Glutamatergic neuron (in vitro differentiated cells): ENCODE results near the gene SLC6A6. TPM values are rescaled to one million over a fixed set of nuclear protein-coding genes. Genes with fewer than 3 reads are reported as not detected.

Source experiments
- DNase-seq: peaks from one replicate; pipeline ENCODE4 v3.0.0; 2022
- H3K27ac Mint-ChIP-seq: one replicate; pipeline ENCODE4 v1.8.0; 2020; ENCODE audit warnings: mild to moderate bottlenecking, mixed read lengths, inconsistent platforms; ENCODE audit not compliant: unreplicated experiment
- H3K27me3 Mint-ChIP-seq: one replicate; pipeline ENCODE4 v1.8.0; 2020; ENCODE audit warnings: mild to moderate bottlenecking, moderate library complexity, mixed read lengths, inconsistent platforms; ENCODE audit not compliant: unreplicated experiment
- H3K36me3 Mint-ChIP-seq: one replicate; pipeline ENCODE4 v1.8.0; 2020; ENCODE audit warnings: mild to moderate bottlenecking, mixed read lengths, inconsistent platforms; ENCODE audit not compliant: unreplicated experiment
- H3K4me1 Mint-ChIP-seq: one replicate; pipeline ENCODE4 v1.8.0; 2020; ENCODE audit warnings: mild to moderate bottlenecking, low read depth, mixed read lengths, inconsistent platforms; ENCODE audit not compliant: unreplicated experiment
- H3K4me3 Mint-ChIP-seq: one replicate; pipeline ENCODE4 v1.8.0; 2020; ENCODE audit warnings: mild to moderate bottlenecking, mixed read lengths, inconsistent platforms; ENCODE audit not compliant: unreplicated experiment
- H3K9me3 Mint-ChIP-seq: one replicate; pipeline ENCODE4 v1.8.0; 2020; ENCODE audit warnings: mild to moderate bottlenecking, moderate library complexity, mixed read lengths, inconsistent platforms; ENCODE audit not compliant: unreplicated experiment
- total RNA-seq: library from RNA; stranded (reverse); fragmentation: NEBNext Ultra II Directional; extraction: Animal tissue kit (Norgen Biotek cat#: 25700); gene quantifications from one replicate; pipeline ENCODE4 v1.2.1, GENCODE V29; 2021; ENCODE audit not compliant: unreplicated experiment
- TF ChIP-seq, protein P1 (sequence below): fragments of 200-600 bp; sonication (generic); IDR thresholded peaks from one replicate; pipeline ENCODE4 v1.5.0; 2021; ENCODE audit not compliant: partially characterized antibody, unreplicated experiment

The SLC6A6 gene
- total RNA-seq, 1 donor from 2014 or later = 21.9 TPM

DNA sequence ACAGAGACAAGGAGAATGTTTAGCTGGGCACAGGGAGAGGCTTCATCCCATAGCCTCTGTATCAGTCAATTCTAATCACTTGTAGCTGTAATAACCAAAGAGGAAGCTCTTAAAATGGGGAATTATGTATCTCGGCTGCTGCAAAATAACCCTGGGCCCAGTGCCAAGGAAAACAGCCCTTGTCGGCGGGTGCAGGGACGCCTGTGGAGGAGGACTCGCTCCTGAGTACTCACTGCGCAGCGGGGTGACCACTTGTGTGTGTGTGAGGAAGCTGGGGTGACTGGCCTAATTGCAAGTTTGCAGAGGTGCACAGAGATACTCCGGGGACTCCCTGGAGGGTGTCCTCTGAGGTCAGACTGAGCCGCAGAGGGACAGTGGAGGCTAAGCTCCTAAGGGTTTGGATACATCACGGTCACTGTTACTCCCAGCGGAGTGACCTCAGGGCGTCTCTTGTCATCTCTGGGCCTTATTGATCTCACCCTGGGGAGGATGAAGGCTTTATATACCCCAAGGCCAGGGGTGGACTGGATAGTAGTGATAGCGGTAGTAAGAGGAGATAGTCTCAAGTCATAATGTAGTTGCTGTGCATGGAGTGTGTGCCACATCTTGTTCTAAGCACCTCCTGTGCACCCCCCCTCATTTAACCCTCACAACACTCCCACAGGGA lies 37.2 kb downstream of the SLC6A6 start:
- H3K36me3 Mint-ChIP-seq = peaks cover 5% of the 10 kb centered on the region
- peaks cover 4% of the 10 kb centered on the region for H3K27me3 Mint-ChIP-seq
- no peak overlapping the region for H3K4me3 Mint-ChIP-seq
- H3K9me3 Mint-ChIP-seq = no peaks in the 10 kb centered on the region
- no peak overlapping the region for H3K27ac Mint-ChIP-seq
- TF ChIP-seq, protein P1, sequence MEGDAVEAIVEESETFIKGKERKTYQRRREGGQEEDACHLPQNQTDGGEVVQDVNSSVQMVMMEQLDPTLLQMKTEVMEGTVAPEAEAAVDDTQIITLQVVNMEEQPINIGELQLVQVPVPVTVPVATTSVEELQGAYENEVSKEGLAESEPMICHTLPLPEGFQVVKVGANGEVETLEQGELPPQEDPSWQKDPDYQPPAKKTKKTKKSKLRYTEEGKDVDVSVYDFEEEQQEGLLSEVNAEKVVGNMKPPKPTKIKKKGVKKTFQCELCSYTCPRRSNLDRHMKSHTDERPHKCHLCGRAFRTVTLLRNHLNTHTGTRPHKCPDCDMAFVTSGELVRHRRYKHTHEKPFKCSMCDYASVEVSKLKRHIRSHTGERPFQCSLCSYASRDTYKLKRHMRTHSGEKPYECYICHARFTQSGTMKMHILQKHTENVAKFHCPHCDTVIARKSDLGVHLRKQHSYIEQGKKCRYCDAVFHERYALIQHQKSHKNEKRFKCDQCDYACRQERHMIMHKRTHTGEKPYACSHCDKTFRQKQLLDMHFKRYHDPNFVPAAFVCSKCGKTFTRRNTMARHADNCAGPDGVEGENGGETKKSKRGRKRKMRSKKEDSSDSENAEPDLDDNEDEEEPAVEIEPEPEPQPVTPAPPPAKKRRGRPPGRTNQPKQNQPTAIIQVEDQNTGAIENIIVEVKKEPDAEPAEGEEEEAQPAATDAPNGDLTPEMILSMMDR = no peak
- H3K4me1 Mint-ChIP-seq = peaks cover 11% of the 10 kb centered on the region
- DNase-seq = no peak

DNA sequence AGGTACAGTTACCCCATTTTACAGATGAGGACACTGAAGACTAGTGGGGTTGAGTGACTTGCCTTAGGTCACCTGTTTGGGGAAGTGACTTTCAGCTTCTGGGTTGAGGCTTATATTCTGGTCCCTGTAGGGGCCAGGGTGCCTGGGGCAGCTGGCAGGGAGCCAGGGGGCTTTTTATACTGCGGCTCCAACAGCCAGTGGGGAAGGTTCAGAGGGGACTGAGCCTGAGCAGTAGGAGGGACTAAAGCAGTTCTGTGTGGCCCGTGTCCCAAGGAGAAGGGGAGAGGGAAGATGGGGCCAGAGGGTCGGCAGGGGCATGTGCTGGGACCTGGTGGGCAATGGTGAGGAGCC lies 37.7 kb downstream of the SLC6A6 start:
- no peak for DNase-seq
- TF ChIP-seq, protein P1 = no peak
- H3K36me3 Mint-ChIP-seq = peaks cover 5% of the 10 kb centered on the region
- no peaks in the 10 kb centered on the region for H3K9me3 Mint-ChIP-seq
- H3K4me3 Mint-ChIP-seq = no peak overlapping the region
- H3K27me3 Mint-ChIP-seq = peaks cover 4% of the 10 kb centered on the region
- H3K27ac Mint-ChIP-seq = no peak overlapping the region
- peaks cover 11% of the 10 kb centered on the region for H3K4me1 Mint-ChIP-seq

DNA sequence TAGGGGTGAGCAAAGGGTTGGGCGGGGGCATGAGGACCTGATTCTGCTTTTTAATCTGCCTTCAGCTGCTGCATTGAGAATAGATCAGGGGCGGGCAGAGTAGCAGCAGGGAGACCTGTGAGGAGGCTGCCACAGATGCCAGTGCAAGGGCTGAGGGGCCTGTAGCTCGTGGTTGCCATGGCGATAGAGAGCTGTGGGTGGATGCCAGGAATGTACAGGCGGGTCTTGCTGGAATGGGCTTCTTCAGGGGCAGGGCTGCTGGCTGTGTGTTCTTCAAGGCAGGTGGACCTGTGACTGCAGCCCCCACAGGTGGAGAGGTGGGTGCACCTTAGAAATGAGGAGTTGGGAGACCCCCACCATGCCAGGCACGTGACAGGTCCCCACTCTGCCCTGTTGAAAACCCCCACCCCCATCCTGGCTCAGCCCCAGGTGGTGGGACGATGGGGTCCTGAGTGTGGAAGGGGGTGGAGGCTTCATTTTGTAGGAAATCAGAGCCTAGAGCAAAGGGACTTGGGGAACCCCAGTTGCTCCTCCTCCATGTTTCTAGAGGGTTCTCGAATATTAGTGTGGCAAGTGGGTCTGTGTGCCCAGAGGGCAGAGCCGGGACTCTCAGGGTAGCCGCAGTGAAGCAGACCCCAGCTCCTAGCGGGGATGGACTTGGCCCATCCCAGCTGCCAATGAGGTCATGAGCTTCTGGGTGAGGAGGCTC lies 38.3 kb downstream of the SLC6A6 start:
- Mint-ChIP-seq H3K4me3 (no peak overlapping the region), H3K4me1 (peaks cover 11% of the 10 kb centered on the region), H3K27ac (no peak overlapping the region), H3K27me3 (peaks cover 4% of the 10 kb centered on the region), H3K36me3 (peaks cover 5% of the 10 kb centered on the region), H3K9me3 (no peaks in the 10 kb centered on the region)
- TF ChIP-seq, protein P1 = no peak
- DNase-seq = peak; percentile 51

DNA sequence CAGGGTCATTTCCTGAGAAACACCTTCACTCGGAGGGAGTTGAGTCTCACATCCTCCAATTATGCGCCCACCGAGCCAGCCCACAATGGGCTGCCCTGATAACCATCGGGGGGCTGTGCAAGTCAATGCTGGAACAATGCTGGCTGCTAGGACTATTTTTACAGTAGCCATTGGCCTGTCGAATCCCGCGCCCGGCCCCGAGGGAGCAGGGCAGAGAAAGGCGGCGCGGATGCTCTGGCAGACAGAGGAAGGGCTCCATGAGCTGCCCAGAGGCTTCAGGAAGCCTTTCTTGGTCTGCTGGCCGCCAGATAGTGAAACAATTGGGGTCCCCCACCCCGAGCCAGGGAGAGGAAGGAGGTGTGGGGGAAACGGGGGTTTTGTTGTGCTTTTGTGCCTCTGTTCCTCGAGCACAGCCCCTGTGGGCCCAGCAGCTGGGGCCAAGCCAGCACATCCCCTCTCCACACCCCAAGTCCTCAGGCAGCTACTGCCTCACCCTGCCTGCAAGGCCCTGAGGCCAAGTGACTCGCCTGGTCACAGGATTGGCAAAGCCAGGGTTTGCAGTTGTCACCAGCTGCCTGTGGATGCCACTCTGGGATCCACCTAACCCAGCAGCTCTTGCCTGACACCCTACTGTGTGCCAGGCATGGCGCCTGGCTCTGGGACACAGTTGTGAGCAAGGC lies 39.0 kb downstream of the SLC6A6 start:
- Mint-ChIP-seq H3K27me3 (peaks cover 4% of the 10 kb centered on the region), H3K27ac (no peak overlapping the region), H3K9me3 (no peaks in the 10 kb centered on the region), H3K4me1 (peaks cover 11% of the 10 kb centered on the region), H3K4me3 (no peak overlapping the region), H3K36me3 (peaks cover 5% of the 10 kb centered on the region)
- no peak for DNase-seq
- TF ChIP-seq, protein P1 = no peak

DNA sequence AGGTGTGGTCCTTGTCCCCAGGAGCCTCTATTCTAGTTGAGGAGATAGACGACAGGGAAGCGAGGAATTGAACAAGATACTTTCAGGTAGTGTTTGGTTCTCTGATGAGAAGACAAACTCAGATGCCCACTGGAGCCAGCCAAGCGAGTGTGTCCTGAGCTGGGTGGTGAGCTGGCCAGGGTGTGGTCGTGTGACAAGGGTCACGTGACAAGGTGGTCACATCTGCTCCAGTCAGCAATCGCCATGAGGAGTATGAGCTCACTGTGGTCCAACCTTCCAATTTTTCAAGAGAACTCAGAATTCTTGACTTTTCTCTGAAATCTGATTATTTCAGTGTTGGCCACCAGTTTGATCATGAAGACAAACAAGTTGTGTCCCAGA lies 39.5 kb downstream of the SLC6A6 start:
- H3K4me1 Mint-ChIP-seq = peaks cover 8% of the 10 kb centered on the region
- H3K36me3 Mint-ChIP-seq = peaks cover 5% of the 10 kb centered on the region
- TF ChIP-seq, protein P1 = no peak
- H3K4me3 Mint-ChIP-seq = no peak overlapping the region
- peaks cover under 1% of the 10 kb centered on the region for H3K27me3 Mint-ChIP-seq
- H3K27ac Mint-ChIP-seq = no peak overlapping the region
- H3K9me3 Mint-ChIP-seq = no peaks in the 10 kb centered on the region
- DNase-seq = no peak
